GM12878 (cell line): ENCODE measurements around the gene KRTAP5-4.

Experiments
- POLR2A ChIP-seq: IDR thresholded peaks from 2 replicates; pipeline ENCODE4 v1.6.1; 2011; ENCODE audit warnings: low read depth, mild to moderate bottlenecking, low read length
- TCF3 ChIP-seq: IDR thresholded peaks from 2 replicates; pipeline ENCODE4 v1.6.1; 2012; ENCODE audit warnings: low read depth, mild to moderate bottlenecking, low read length, borderline replicate concordance; ENCODE audit not compliant: insufficient read depth
- ZNF274 ChIP-seq: IDR thresholded peaks from one replicate; pipeline ENCODE4 v1.8.0; 2011; ENCODE audit not compliant: insufficient read length, insufficient read depth

GRCh38 chr11:1586699-1587098, 35.2 kb downstream of the KRTAP5-4 start:
- TF ChIP-seq POLR2A (no peak), TCF3 (no peak), ZNF274 (no peak)
